Activated CD8-positive, alpha-beta memory T cell treated with anti-CD3 and anti-CD28 coated beads for 1 hour (primary cell): Measurements from ENCODE around the gene IGF2BP3.
"Not testable (repeated sequence)": the region's sequence is repeated elsewhere in the genome, so short reads cannot be mapped to it uniquely, and the experiment has no call there.

Experiments used
- DNase-seq, 2 donors: peaks; one replicate each; pipeline ENCODE4 v3.0.0-alpha.2; 2020; ENCODE audit warnings: low read depth in 1 of 2; ENCODE audit errors: extremely low read depth in 1 of 2

The IGF2BP3 gene

DNA sequence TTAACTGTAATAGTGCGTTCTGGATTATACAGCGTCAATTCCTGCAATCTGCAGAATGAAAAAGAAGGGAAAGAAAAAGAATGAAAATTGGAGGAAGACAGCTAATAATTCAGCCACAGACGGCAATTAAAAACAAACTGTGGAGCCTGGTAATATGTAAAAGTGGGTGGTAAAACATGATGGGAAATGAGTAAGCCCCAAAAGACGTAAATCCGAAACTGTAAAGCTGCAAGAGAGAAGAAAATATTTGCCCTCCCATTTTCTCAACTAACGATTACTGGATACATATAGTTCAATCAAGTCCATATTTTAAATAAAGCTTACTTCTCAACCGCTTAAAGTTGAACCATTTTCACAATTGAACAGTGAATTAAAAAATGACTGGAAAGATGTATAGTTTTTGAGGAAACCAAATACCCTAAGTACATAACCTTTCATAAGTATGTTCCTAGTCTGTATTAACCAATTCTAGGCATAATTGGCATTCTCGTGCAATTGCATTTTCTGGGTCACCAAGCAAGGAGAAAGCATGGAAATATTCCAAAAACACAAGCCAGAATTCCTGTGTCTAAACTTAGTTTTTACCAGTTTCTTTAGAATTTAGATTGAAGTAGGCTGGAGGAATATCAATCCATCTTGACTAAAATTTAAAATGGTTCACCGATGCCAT is 126.3 kb downstream of the IGF2BP3 start:
- DNase-seq: no peak

DNA sequence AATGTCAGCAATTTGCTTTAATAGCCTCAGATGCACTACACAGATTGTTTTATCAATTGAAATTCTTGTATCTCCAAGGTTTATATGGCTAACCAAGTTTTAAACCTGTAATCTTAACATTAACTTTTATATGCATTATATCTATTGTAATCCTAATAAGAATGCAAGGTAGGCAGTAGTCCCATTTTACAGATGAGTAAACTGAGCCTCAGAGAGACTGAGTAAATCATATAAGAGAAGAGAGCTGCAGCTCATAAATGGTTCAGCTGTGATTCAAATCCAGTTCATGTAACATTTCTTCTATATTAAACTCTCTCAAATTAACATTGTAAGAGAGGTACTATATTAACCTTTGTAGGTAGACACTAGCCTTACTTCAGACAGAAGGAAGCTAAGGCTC is 127.2 kb downstream of the IGF2BP3 start:
- DNase-seq: no peak

GRCh38 chr7:23341846-23342598 is 128.3 kb downstream of the IGF2BP3 start:
- no peak for DNase-seq

DNA sequence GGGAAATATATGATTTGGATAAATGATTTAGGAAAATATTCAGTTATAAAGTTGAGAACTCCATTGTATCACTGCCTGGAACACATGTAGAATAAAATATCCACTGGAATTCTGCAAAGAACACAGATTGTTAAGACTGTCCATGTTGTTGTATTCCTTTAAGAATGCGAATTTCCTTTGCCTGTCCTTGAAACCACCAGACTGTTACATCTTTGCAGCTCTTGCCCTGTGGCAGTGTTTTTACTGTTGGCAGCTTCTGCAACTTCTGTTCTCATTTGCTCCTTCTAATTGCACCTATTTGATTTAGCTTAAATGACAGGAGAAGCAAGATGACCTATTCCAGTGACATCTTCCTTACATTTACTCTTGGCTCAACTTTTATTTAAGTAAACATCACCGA is 131.4 kb downstream of the IGF2BP3 start:
- DNase-seq: no peak

- DNase-seq: no peak
Measured at GRCh38 chr7:23338439-23338838, 131.9 kb downstream of the IGF2BP3 start.

DNA sequence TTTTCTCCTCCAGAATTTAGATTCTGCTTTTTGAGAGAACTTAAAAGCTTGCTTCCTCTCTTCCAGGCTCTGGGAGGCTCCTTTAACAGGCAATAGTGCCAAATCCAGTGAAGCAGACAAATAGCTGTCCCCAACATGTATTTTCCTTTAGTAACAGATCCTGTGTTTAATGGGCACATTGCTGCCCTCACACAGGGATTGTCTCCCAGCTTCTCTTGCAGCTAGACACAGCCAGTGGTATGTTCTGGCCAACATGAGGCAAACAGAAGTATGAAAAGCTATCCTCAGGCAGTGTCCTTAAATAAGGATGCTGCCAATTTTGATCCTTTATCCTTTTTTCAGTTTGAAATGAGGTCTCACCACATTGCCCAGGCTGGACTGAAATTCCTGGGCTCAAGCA is 132.9 kb downstream of the IGF2BP3 start:
- no peak for DNase-seq

DNA sequence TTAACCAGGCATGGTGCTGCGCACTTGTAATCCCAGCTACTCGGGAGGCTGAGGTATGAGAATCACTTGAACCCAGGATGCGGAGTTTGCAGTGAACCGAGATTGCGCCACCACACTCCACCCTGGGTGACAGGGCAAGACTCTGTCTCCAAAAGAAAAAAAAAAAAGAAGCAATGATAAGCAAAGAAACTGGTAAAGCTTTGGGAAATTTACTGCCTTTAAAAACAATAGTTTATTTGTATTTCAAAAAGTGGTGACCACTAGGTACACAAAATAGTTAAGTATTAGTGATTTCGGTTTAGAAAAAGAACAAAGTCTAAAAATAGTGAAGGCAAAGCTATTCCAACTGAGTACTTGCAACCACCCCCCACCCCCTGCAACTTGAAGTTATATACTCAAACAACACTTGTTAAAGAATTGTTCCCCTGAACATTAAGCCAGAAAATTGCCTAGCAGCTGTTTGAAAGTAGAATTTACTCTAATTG is 133.4 kb downstream of the IGF2BP3 start:
- no peak for DNase-seq

- DNase-seq: no peak
Measured at GRCh38 chr7:23336086-23336485, 134.2 kb downstream of the IGF2BP3 start.

DNA sequence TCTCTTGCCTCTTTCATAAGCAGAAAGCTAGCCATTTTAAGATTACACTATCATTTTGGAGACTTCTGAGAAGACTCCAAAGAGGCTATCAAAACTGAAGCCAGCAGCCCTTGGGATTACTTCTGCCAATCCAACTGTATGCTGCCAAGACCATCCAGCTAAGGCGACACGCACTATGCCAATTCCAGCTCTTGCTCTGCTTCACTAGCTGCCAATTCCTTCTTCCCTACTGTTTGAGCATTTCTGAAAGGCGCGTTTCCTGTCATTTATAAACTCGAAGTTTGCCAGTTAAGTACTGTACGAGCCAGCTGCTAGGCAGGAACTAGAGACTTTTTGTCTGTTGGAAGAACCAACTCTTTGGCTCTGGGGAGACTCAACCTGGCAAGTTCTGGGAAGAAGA is 134.7 kb downstream of the IGF2BP3 start:
- no peak for DNase-seq

DNA sequence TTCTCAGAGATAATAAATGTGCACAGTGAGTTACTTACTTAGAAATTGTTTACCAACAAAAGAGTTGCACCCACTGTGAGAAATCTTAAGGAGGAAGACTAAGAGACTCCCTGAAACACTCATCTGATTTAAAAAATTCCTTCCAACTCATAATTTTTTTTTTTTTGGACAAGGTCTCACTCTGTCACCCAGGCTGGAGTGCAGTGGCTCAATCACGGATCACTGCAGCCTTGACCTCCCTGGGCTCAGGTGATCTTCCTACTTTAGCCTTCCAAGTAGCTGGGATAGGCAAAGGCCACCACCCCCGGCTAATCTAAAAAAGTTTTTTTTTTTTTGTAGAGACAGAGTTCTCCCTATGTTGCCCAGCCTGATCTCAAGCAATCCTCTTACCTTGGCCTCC is 135.2 kb downstream of the IGF2BP3 start:
- no peak for DNase-seq

- no peak for DNase-seq
Measured at GRCh38 chr7:23334482-23335056, 135.7 kb downstream of the IGF2BP3 start.

DNA sequence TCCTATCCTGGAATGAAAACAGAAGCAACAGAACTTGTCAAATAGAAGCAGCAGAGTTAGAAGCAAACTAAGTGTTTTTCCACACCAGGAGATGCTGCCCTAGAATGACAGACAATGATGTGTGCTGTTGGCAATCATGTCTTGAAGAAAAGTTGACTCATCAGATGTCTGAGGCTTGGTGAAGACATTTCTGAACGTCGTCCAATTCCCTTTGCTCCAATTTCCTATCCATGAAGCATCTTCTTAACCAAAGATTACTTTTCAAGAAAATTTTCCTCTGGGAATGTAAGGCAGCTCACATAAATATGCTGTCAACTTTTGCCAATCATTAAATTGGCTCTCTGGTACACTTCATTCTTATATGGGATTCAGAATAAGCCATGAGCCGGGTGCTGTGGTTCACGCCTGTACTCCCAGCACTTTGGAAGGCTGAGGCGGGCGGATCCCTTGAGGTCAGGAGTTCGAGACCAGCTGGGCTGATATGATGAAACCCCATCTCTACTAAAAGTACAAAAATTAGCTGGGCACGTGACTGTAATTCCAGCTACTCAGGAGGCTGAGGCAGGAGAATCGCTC is 136.5 kb downstream of the IGF2BP3 start:
- DNase-seq: no peak

DNA sequence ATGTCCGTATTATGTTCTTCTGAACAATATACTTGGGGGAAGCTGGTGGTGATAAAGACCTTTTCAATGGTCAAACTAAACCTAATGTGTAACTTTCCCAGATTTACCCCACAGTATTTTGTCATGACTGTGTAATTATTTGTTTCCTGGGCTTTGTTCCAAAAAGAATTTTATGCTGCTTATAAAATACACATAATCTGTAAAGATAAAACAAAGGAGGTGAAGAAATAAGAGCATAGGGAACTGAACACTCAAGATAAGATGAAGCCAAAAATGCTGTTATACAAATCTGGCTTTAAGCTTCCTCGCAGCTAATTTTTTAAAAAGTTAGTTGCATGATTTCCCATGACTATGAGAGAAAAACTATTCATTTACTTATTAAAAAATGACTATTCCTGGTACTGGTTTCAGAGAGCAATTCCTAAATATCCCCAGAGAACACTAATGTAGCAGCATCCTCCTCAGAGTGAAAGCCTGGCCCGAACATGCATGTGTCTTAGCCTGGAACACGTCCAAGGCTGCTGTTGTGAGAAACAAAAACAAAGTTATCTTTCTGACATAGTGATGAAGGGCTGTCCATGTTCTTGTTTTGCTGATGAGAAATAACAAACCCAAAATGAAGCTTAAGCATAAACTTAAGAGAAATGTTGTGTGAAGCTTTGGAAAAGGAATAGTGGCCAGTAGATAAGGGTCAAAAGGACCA is 137.2 kb downstream of the IGF2BP3 start:
- no peak for DNase-seq

DNA sequence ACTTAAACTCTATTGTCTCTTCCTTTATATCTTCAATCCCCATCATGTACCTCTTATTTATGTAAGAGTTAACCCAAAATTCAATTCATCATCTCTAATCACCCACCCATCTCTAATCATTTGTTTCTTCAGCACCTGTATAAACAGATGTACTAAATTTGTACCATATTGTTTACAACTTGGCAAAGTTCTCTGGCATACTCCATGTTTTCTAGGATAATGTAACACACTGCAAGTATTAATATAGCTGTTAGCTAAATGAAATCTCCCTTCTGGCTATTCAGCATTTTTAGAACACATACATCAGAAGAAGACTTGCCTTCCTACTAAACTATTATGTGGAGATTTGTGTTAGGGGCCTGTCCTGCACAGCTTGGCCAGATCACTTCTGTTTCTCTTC is 138.1 kb downstream of the IGF2BP3 start:
- DNase-seq: no peak

GRCh38 chr7:23331132-23331531 is 139.2 kb downstream of the IGF2BP3 start:
- DNase-seq: no peak

DNA sequence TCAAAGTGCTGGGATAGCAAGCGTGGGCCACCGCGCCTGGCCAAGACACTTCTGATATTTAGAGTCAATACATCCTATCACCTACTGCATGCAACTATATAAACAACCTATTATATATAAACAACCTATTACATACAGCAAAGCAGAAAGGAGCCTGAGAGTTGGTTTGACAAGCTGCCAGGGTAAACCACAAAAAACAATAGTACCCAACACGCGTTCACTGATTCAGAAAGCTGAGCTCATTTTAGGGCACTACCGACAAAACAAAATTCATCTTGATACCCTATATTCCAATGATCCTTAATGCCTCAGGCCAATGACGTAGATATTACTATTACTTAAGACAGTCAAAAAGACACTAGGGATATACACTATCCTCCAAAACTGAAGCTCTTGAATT is 154.9 kb downstream of the IGF2BP3 start:
- no peak for DNase-seq

- not testable (repeated sequence) for DNase-seq
Measured at GRCh38 chr7:23312141-23312540, 158.2 kb downstream of the IGF2BP3 start.

DNA sequence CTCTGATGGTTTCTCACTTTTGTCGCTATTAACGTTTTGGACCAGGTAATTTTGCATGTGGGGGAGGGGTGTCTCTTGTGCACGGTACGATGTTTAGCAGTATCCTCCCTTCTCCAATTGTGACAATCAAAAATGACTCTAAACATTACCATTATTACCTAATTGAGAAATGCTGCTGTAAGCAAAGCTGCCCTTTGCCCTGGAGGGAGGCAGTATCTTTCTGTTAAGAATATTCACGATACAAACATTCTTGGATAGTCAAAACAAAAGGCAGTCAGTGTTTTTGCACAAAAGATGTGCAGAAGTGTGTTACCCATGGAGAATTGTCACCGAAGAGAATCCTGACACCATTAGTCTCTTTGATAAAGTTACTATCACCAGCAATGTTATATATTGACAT is 161.5 kb downstream of the IGF2BP3 start:
- DNase-seq: no peak

DNA sequence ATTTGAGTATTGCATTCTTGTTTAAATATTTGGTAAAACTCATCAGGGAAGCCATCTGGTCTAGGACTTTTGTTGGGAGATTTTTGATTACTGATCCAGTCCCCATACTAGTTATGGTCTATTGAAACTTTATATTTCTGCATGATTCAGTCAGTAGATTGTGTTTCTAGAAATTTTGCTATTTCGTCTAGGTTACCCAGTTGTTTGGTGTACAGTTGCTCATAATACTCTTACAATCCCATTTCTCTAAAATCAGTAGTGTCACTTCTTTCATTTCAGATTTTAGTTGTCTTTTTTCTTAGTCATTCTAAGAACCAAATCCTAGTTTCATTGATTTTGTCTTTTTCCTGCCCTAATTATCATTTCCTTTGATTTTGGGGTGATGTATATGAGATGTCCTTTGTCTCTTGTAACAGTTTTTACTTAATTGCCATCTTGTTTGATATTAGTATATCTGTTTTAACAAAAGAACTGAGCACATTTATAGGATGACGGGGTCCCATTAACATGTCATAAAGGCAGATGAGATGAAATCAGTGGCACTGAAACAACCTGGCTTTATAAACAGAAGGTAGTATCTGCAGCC is 163.3 kb downstream of the IGF2BP3 start:
- no peak for DNase-seq

DNA sequence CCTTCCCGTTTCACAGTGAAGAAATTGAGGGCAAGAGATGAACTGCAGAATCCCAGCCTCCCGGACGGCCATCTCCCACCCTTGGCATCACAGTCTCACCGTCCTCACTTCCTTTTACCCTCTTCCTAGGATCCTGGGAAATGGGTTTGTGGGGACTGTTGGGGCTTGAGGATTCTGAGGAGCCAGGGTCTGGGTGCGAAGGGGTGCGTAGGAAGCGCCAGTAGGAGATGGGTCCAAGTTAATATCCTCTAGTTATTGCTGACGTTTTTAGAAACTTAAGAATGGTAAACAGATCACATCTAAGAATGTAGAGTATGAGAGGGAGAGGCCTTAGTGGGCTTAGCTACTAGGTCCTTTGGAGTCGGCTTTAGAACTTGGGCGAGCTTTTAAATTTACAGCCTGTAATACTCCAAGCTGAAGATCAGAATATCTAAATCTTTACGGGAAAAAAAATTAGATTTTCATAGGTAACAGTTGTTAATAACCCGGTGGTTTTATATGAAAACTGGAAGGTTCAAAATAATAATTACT is 170.5 kb downstream of the IGF2BP3 start:
- DNase-seq: no peak
